NT2/D1 (cell line): ENCODE results near the gene WASF1.

Experiments used
- SUZ12 ChIP-seq: IDR thresholded peaks from 2 replicates; pipeline ENCODE4 v1.6.1; 2011; ENCODE audit not compliant: insufficient read length, insufficient read depth; ENCODE audit errors: extremely low read depth
- YY1 ChIP-seq: IDR thresholded peaks from 2 replicates; pipeline ENCODE4 v1.6.1; 2011; ENCODE audit not compliant: insufficient read length, insufficient read depth
- ZNF274 ChIP-seq: IDR thresholded peaks from 2 replicates; pipeline ENCODE4 v1.6.1; 2011; ENCODE audit warnings: mild to moderate bottlenecking, low read depth, low read length

DNA sequence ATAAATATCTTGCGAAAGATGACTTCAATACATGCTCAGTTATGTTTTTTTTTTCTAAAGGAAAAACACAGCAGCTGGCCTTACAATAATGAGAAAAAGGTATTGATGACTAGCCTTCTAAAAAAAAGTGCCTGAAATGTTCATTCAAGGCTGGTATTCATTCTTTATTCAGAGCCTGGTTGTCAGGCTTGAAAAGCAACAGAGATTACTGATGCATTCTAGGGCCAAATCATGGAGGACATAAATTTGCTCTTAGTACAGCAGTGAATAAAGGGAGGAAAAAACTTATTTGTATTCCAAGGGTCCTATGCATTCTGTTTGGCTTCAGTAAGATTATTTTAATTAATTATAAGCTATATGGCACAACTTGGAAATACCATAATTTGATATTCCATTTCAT lies 83.5 kb downstream of the WASF1 start:
- TF ChIP-seq ZNF274 (no peak), SUZ12 (no peak), YY1 (no peak)
